Calu3 (cell line): ENCODE measurements around the gene TBC1D24. TPM values are rescaled to one million over a fixed set of nuclear protein-coding genes. Genes with fewer than 3 reads are reported as not detected.

Experiments
- BruUV-seq: library from RNA; stranded (reverse); fragments of 400-500 nt; replicated peaks from 2 replicates; lab custom pipeline; 2021; lab: Mats Ljungman, UMichigan
- CTCF ChIA-PET: fragments of 300-600 bp; sonication (Branson Sonifier 250); formaldehyde crosslinking; loops from one replicate; lab custom pipeline; 2022; ENCODE audit warnings: antibody characterized with exemption; lab: Charles Lee
- DNase-seq: peaks from one replicate; pipeline ENCODE4 v3.0.0; 2022
- H3K27ac Mint-ChIP-seq: one replicate; pipeline ENCODE4 v1.8.0; 2022; ENCODE audit warnings: mixed read lengths; ENCODE audit not compliant: unreplicated experiment
- H3K27me3 Mint-ChIP-seq: one replicate; pipeline ENCODE4 v1.8.0; 2022; ENCODE audit warnings: mixed read lengths; ENCODE audit not compliant: unreplicated experiment
- H3K36me3 Mint-ChIP-seq: one replicate; pipeline ENCODE4 v1.8.0; 2022; ENCODE audit warnings: mild to moderate bottlenecking, moderate library complexity, mixed read lengths; ENCODE audit not compliant: insufficient read depth, unreplicated experiment
- H3K4me1 Mint-ChIP-seq: one replicate; pipeline ENCODE4 v1.8.0; 2022; ENCODE audit warnings: mild to moderate bottlenecking, low read depth, mixed read lengths; ENCODE audit not compliant: unreplicated experiment
- H3K4me3 Mint-ChIP-seq: one replicate; pipeline ENCODE4 v1.8.0; 2022; ENCODE audit warnings: mild to moderate bottlenecking, low read depth, moderate library complexity, mixed read lengths; ENCODE audit not compliant: unreplicated experiment
- H3K9me3 Mint-ChIP-seq: one replicate; pipeline ENCODE4 v1.8.0; 2022; ENCODE audit warnings: low read depth, mixed read lengths; ENCODE audit not compliant: unreplicated experiment
- intact Hi-C: fragments of 100-400 bp; cut with micrococcal nuclease; formaldehyde crosslinking; loops from one replicate; pipeline ENCODE4 v1.10.0; 2022; ENCODE audit not compliant: unreplicated experiment
- total RNA-seq: library from RNA; stranded (reverse); gene quantifications from 2 replicates; pipeline ENCODE4 v1.2.3, GENCODE V29; 2022
- TF ChIP-seq, protein P1 (sequence below): fragments of 200-600 bp; IDR thresholded peaks from one replicate; pipeline ENCODE4 v1.8.0; 2022; ENCODE audit warnings: antibody characterized with exemption; ENCODE audit not compliant: unreplicated experiment

TBC1D24 gene
- total RNA-seq, 1 experiment from 2014 or later = 33.3 TPM

DNA sequence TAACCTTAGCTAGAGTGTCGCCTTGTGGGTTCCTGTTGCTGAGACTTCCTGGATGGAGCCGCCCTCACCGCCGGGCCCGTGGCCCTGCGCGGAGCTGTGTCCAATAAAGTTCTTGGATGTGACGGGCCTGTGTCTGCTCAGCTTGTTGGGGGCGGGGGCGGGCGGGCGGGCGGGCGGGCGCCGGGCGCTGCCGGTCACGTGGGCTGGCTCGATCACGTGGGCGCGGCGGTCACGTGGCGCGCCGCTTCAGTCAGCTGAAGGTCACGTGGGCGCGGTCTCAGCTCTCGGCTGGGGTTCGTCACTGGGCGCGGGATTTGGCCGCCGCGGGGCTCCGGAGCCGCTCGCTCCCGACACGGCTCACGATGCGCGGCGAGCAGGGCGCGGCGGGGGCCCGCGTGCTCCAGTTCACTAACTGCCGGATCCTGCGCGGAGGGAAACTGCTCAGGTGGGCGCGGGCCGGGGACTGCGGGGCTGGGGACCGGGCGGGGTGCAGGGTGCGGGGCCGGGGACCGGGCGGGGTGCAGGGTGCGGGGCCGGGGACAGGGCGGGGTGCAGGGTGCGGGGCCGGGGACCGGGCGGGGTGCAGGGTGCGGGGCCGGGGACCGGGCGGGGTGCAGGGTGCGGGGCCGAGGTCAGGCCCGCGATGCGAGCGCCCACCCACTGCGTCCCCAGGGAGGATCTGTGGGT is 45.3 kb downstream of the TBC1D24 start, which contains the start of gene AMDHD2:
Gene AMDHD2 (plus strand): TSS at position 275 of the 687 bp plus-strand sequence. CDS start 88 bp downstream, at position 363.
- intact Hi-C loops = no loop called here
- BruUV-seq = no TSS peak
- Mint-ChIP-seq H3K27me3 (no peaks in the 10 kb centered on the region), H3K4me3 (peak within 1 kb of the TSS; percentile 83), H3K9me3 (no peaks in the 10 kb centered on the region), H3K36me3 (peaks cover 90% of the 10 kb centered on the region), H3K27ac (peak within 1 kb of the TSS; percentile 93), H3K4me1 (peaks cover 56% of the 10 kb centered on the region)
- CTCF ChIA-PET = interaction anchor here (0.7 to 1.6 kb wide), 5 partner anchors 12 to 732 kb away, joined by 3 to 11 read pairs (median 3); partner anchors contain the start of gene PDPK1
- TF ChIP-seq, protein P1, sequence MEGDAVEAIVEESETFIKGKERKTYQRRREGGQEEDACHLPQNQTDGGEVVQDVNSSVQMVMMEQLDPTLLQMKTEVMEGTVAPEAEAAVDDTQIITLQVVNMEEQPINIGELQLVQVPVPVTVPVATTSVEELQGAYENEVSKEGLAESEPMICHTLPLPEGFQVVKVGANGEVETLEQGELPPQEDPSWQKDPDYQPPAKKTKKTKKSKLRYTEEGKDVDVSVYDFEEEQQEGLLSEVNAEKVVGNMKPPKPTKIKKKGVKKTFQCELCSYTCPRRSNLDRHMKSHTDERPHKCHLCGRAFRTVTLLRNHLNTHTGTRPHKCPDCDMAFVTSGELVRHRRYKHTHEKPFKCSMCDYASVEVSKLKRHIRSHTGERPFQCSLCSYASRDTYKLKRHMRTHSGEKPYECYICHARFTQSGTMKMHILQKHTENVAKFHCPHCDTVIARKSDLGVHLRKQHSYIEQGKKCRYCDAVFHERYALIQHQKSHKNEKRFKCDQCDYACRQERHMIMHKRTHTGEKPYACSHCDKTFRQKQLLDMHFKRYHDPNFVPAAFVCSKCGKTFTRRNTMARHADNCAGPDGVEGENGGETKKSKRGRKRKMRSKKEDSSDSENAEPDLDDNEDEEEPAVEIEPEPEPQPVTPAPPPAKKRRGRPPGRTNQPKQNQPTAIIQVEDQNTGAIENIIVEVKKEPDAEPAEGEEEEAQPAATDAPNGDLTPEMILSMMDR = no peak
- DNase-seq = peak; percentile 93

DNA sequence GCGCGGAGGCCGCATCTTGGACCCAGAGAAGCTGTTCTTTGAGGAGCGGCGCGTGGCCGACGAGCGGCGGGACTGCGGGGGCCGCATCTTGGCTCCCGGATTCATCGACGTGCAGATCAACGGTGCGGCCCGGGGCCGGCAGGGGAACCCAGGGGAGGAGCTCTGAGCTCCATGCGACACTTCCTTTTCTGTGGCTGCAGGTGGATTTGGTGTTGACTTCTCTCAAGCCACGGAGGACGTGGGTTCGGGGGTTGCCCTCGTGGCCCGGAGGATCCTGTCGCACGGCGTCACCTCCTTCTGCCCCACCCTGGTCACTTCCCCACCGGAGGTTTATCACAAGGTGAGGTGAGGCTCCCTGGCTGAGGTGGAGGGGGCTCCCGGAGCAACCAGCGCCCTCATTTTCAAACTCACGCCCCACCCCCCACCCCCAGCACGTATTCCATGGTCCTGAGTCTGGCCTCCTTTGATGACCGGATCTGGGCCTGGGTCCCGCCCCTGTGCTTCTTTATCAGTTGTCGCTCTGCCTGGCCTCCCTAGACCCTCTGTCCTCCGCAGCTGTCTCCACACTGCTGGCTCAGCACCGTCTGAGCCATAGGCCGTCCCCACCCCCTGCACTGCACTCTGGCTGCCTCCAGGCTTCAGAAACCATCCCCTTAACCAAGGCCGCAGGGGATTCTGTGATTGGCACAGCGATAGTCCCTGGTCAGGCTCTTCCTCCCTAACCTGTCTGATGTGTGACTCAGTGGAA is 46.0 kb downstream of the TBC1D24 start:
- peaks cover 49% of the 10 kb centered on the region for H3K4me1 Mint-ChIP-seq
- H3K36me3 Mint-ChIP-seq = peaks cover 84% of the 10 kb centered on the region
- peak overlapping the region; percentile 83 for H3K4me3 Mint-ChIP-seq
- intact Hi-C loops = no loop called here
- TF ChIP-seq, protein P1 = no peak
- H3K27me3 Mint-ChIP-seq = no peaks in the 10 kb centered on the region
- peak overlapping the region; percentile 93 for H3K27ac Mint-ChIP-seq
- CTCF ChIA-PET = interaction anchor here (1.1 to 1.6 kb wide), 2 partner anchors 11 to 19 kb away, joined by 4 to 11 read pairs; no protein-coding TSS in a partner anchor
- no peaks in the 10 kb centered on the region for H3K9me3 Mint-ChIP-seq
- DNase-seq = no peak
- no TSS peak for BruUV-seq

DNA sequence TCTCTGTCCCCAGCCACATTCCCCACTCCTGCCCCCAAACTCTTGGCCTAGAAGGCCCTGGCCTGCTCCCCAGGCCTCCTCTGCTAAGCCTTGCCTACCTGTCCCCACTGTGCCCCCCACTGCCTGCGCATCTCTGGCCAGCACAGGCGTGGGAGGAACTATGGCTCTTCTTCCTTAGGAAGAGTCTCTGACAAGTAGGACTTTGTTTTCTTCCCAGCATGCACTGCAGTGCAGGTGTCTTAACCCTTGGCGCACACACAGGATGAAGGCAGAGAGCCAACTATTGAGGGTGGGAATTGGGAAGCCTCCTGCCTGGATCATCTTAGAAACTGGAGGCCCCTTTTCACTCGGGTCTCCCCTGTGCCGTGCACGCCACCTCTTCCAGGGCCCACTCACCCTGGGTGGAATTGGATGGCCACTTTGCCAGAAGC is 48.9 kb downstream of the TBC1D24 start:
- Mint-ChIP-seq H3K27me3 (no peaks in the 10 kb centered on the region), H3K27ac (no peak overlapping the region), H3K36me3 (peaks cover 82% of the 10 kb centered on the region), H3K4me1 (peaks cover 30% of the 10 kb centered on the region), H3K9me3 (no peaks in the 10 kb centered on the region), H3K4me3 (no peak overlapping the region)
- DNase-seq = no peak
- no TSS peak for BruUV-seq
- intact Hi-C loops = no loop called here
- CTCF ChIA-PET = no interaction called here
- TF ChIP-seq, protein P1 = no peak

DNA sequence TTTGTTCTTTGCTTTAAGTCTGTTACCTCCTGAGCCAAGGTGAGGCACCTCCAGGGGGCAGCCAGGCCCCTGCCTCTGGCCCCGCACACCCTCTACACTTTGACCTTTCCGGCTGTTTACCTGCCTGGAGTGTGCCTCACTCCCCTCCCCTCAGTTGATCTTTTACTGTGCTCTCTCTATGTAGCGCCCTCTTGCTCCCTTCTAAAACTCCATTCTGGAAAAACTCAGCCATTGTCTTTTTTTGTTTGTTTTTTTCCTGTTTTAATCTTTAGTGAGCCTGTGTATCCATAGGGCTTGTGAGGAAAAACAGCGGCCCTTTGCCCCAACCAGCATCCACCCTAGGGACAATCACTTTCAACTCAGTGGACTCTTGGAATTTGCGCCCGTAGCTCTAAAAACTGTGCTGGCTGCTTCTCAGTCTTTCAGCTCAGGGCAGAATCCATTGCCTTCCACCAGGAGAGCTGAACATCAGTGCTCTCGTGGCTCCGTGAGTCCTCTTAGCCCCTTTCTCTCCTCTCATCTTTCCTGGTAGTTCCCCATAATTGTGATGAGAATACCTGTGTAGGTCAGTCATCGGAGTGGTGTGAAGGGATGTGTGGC is 49.5 kb downstream of the TBC1D24 start:
- H3K36me3 Mint-ChIP-seq = peaks cover 78% of the 10 kb centered on the region
- BruUV-seq = no TSS peak
- no peak overlapping the region for H3K4me3 Mint-ChIP-seq
- peaks cover 29% of the 10 kb centered on the region for H3K4me1 Mint-ChIP-seq
- CTCF ChIA-PET = interaction anchor here (0.5 kb wide), 1 partner anchor 21 kb away, joined by 3 read pairs; no protein-coding TSS in a partner anchor
- no peaks in the 10 kb centered on the region for H3K9me3 Mint-ChIP-seq
- H3K27ac Mint-ChIP-seq = peak overlapping the region; percentile 32
- TF ChIP-seq, protein P1 = no peak
- intact Hi-C loops = no loop called here
- no peak for DNase-seq
- no peaks in the 10 kb centered on the region for H3K27me3 Mint-ChIP-seq
